SK-N-SH (cell line): ENCODE data around the gene NAT9. TPM values are rescaled to one million over a fixed set of nuclear protein-coding genes. Genes with fewer than 3 reads are reported as not detected.
A peak's percentile ranks its signal among the peaks of the same experiment; 100 is the strongest.

Source experiments
- CTCF ChIA-PET: fragments of 300-600, 350-600 bp; formaldehyde crosslinking; extraction: SDS; loops from one replicate; lab custom pipeline; 2021; lab: Yijun Ruan, JAX
- POLR2A ChIA-PET: fragments of 350-600 bp; sonication (Branson Sonifier 250); formaldehyde crosslinking; extraction: SDS; loops from one replicate; lab custom pipeline; 2020; ENCODE audit warnings: antibody characterized with exemption, inconsistent platforms; lab: Yijun Ruan, JAX
- DNase-seq: peaks from one replicate; pipeline ENCODE4 v3.0.0; 2012
- H2AFZ ChIP-seq: fragments of 200-600 bp; sonication (generic); 2 replicates; pipeline ENCODE4 v1.8.1; 2016; ENCODE audit warnings: antibody characterized with exemption, mild to moderate bottlenecking, low read depth
- H3F3A ChIP-seq: fragments of 200-600 bp; sonication (generic); replicated peaks from 2 replicates; pipeline ENCODE3; 2016; ENCODE audit warnings: antibody characterized with exemption, mild to moderate bottlenecking; ENCODE audit not compliant: insufficient read depth
- H3K27ac ChIP-seq, 2 experiments: fragments of 200-500 bp in 1 of 2; fragments of 200-600 bp in 1 of 2; sonication (Bioruptor generic) in 1 of 2; sonication (generic), shearing (Covaris generic) in 1 of 2; 2 replicates each; pipeline versions ENCODE4 v1.5.1 to v1.6.1; 2014 to 2016; ENCODE audit warnings: low read depth in 2 of 2, inconsistent platforms in 1 of 2, low read length in 1 of 2, mild to moderate bottlenecking in 1 of 2, mixed read lengths in 1 of 2
- H3K27me3 ChIP-seq: fragments of 200-600 bp; sonication (generic), shearing (Covaris generic); 2 replicates; pipeline ENCODE4 v1.6.1; 2016; ENCODE audit warnings: mixed run types; ENCODE audit not compliant: insufficient read depth
- H3K36me3 ChIP-seq, 2 experiments: fragments of 200-500 bp in 1 of 2; fragments of 200-600 bp in 1 of 2; sonication (Bioruptor generic) in 1 of 2; sonication (generic) in 1 of 2; replicated peaks in 1 of 2; 2 replicates each; pipeline versions ENCODE3 to v1.5.1; 2014 to 2016; ENCODE audit warnings: low read length in 1 of 2, mild to moderate bottlenecking in 1 of 2; ENCODE audit not compliant: insufficient read depth in 2 of 2, control insufficient read depth in 1 of 2
- H3K4me1 ChIP-seq, 2 experiments: fragments of 200-500 bp in 1 of 2; fragments of 200-600 bp in 1 of 2; sonication (Bioruptor generic) in 1 of 2; sonication (generic), shearing (Covaris generic) in 1 of 2; 2 replicates each; pipeline versions ENCODE4 v1.5.1 to v1.6.1; 2014 to 2016; ENCODE audit warnings: low read depth in 1 of 2, low read length in 1 of 2, mixed run types in 1 of 2; ENCODE audit not compliant: insufficient read depth in 2 of 2, control insufficient read depth in 1 of 2
- H3K4me2 ChIP-seq: fragments of 200-600 bp; sonication (generic), shearing (Covaris generic); 2 replicates; pipeline ENCODE4 v1.6.1; 2017; ENCODE audit warnings: mixed run types
- H3K4me3 ChIP-seq, 2 experiments: fragments of 200-500 bp in 1 of 2; fragments of 200-600 bp in 1 of 2; sonication (Bioruptor generic) in 1 of 2; sonication (generic), shearing (Covaris generic) in 1 of 2; 2 replicates each; pipeline versions ENCODE4 v1.5.1 to v1.8.1; 2014 to 2016; ENCODE audit warnings: low read depth in 2 of 2, inconsistent platforms in 1 of 2, low read length in 1 of 2, mild to moderate bottlenecking in 1 of 2, mixed read lengths in 1 of 2, moderate library complexity in 1 of 2
- H3K79me2 ChIP-seq: fragments of 200-600 bp; sonication (generic); 2 replicates; pipeline ENCODE4 v1.8.1; 2017; ENCODE audit warnings: mild to moderate bottlenecking; ENCODE audit not compliant: insufficient read depth
- H3K9ac ChIP-seq: fragments of 200-600 bp; sonication (generic); 2 replicates; pipeline ENCODE4 v1.6.1; 2017; ENCODE audit warnings: mixed run types
- H3K9me2 ChIP-seq: fragments of 200-600 bp; sonication (generic); 2 replicates; pipeline ENCODE4 v1.6.1; 2017; ENCODE audit warnings: mixed run types
- H3K9me3 ChIP-seq: fragments of 200-600 bp; sonication (generic); 2 replicates; pipeline ENCODE4 v1.6.1; 2017; ENCODE audit warnings: mixed run types, mild to moderate bottlenecking, moderate library complexity
- H4K20me1 ChIP-seq: fragments of 200-600 bp; sonication (generic); 2 replicates; pipeline ENCODE4 v1.6.1; 2017; ENCODE audit warnings: mild to moderate bottlenecking, mixed run types; ENCODE audit not compliant: insufficient read depth
- CHD2 ChIP-seq: fragments of 150-350 bp; IDR thresholded peaks from 2 replicates; pipeline ENCODE4 v1.6.1; 2018; ENCODE audit warnings: low read length; ENCODE audit not compliant: partially characterized antibody
- ELF1 ChIP-seq: IDR thresholded peaks from 2 replicates; pipeline ENCODE4 v1.4.0; 2012
- EZH2phosphoT487 ChIP-seq: fragments of 200-600 bp; sonication (generic); IDR thresholded peaks from 2 replicates; pipeline ENCODE4 v1.6.1; 2017; ENCODE audit warnings: low read depth, mixed run types, mild to moderate bottlenecking, antibody characterized with exemption, moderate library complexity, borderline replicate concordance
- FOSL2 ChIP-seq: IDR thresholded peaks from 2 replicates; pipeline ENCODE4 v1.4.0; 2012; ENCODE audit warnings: low read depth, mild to moderate bottlenecking, moderate library complexity, borderline replicate concordance
- FOXJ3 ChIP-seq: sonication (generic); formaldehyde crosslinking; IDR thresholded peaks from 2 replicates; pipeline ENCODE4 v1.5.1; 2020; ENCODE audit warnings: mild to moderate bottlenecking, missing genetic modification reagents
- FOXM1 ChIP-seq: IDR thresholded peaks from 2 replicates; pipeline ENCODE4 v1.4.0; 2012; ENCODE audit warnings: low read depth, mild to moderate bottlenecking
- GABPA ChIP-seq: IDR thresholded peaks from 2 replicates; pipeline ENCODE4 v1.4.0; 2012; ENCODE audit warnings: low read depth, mild to moderate bottlenecking
- GATA2 ChIP-seq: sonication (generic); formaldehyde crosslinking; IDR thresholded peaks from 2 replicates; pipeline ENCODE4 v1.5.0; 2020; ENCODE audit warnings: mild to moderate bottlenecking, missing genetic modification reagents
- IRF3 ChIP-seq: fragments of 150-350 bp; IDR thresholded peaks from 2 replicates; pipeline ENCODE4 v1.6.1; 2016; ENCODE audit warnings: mild to moderate bottlenecking, low read depth, low read length
- MAX ChIP-seq: IDR thresholded peaks from 2 replicates; pipeline ENCODE4 v1.4.0; 2012; ENCODE audit warnings: low read depth
- RCOR1 ChIP-seq: fragments of 150-350 bp; IDR thresholded peaks from 2 replicates; pipeline ENCODE4 v1.6.1; 2017; ENCODE audit warnings: antibody characterized with exemption, low read length
- RFX5 ChIP-seq: IDR thresholded peaks from 2 replicates; pipeline ENCODE4 v1.6.1; 2012; ENCODE audit warnings: mild to moderate bottlenecking, improper control_type of control experiment, low read length
- RXRA ChIP-seq: IDR thresholded peaks from 2 replicates; pipeline ENCODE4 v1.4.0; 2012; ENCODE audit warnings: low read depth, mild to moderate bottlenecking, borderline replicate concordance
- SIN3A ChIP-seq: IDR thresholded peaks from 2 replicates; pipeline ENCODE4 v1.6.1; 2012; ENCODE audit warnings: low read depth, mild to moderate bottlenecking, low read length, moderate library complexity, borderline replicate concordance
- SMC3 ChIP-seq: IDR thresholded peaks from 2 replicates; pipeline ENCODE4 v1.6.1; 2012; ENCODE audit warnings: low read depth, low read length, improper control_type of control experiment
- TEAD4 ChIP-seq: IDR thresholded peaks from 2 replicates; pipeline ENCODE4 v1.4.0; 2012; ENCODE audit warnings: mild to moderate bottlenecking, borderline replicate concordance; ENCODE audit not compliant: insufficient read depth
- WGBS: methylation state at CpG from one replicate; pipeline ENCODE4 v1.1.6; 2017; ENCODE audit warnings: low lambda C conversion rate; 5-methylcytosine and 5-hydroxymethylcytosine counted together
- polyA plus RNA-seq, 3 experiments: library from polyadenylated mRNA; depleted of rRNA; stranded (reverse); fragments of >200 nt; gene quantifications; 2 replicates each; pipeline ENCODE4 v1.2.3, GENCODE V29; 2012
- TF ChIP-seq, protein P1 (sequence below): IDR thresholded peaks from 2 replicates; pipeline ENCODE4 v1.4.0; 2012; ENCODE audit warnings: low read depth, borderline replicate concordance
- TF ChIP-seq, protein P2 (sequence below): IDR thresholded peaks from 2 replicates; pipeline ENCODE4 v1.4.0; 2012; ENCODE audit warnings: low read depth, borderline replicate concordance

The NAT9 gene
- polyA plus RNA-seq, 1 of the 3 experiments (the other 2 are of a cell fraction): 117 TPM

DNA sequence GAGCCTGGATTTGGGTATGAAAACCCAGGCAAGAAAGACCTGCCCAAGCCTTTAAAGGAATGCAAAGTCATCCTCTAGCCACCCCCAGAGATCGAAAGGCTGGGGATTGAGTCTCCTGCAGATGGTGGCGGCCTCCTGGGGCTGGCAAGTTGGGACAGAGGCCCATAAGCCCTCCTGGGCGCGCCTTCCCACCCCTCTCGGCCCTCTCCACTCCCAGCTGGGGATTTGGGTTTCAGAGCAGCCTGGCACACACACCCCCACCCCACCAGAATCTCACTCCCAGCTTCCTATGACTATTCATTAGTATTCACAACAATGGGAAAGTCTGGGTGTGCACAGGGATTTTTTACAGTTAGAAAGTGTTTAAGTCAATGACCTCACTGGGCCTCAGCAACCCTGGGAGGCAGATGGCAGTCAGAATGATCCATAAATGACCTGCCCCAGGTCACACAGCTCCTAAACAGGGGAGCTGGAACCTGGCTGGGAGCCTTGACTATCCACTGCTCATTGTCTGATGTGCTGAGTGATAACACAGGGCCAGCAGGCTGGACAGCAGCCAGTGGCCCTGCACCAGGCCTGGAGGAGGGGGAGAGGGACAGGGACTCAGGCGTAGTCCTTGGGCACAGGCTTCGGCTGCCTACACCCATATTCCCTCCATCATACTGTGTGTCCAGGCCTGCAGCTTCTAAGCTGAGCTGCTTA, 15.6 kb downstream of the NAT9 start (continued):
- 0 out of 2 replicates have a peak, but pooled peaks have one; percentile 13 for TF ChIP-seq IRF3
- TF ChIP-seq, protein P1, sequence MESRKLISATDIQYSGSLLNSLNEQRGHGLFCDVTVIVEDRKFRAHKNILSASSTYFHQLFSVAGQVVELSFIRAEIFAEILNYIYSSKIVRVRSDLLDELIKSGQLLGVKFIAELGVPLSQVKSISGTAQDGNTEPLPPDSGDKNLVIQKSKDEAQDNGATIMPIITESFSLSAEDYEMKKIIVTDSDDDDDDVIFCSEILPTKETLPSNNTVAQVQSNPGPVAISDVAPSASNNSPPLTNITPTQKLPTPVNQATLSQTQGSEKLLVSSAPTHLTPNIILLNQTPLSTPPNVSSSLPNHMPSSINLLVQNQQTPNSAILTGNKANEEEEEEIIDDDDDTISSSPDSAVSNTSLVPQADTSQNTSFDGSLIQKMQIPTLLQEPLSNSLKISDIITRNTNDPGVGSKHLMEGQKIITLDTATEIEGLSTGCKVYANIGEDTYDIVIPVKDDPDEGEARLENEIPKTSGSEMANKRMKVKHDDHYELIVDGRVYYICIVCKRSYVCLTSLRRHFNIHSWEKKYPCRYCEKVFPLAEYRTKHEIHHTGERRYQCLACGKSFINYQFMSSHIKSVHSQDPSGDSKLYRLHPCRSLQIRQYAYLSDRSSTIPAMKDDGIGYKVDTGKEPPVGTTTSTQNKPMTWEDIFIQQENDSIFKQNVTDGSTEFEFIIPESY: no peak
- TF ChIP-seq GATA2 (CRISPR knock-in tag): peak; percentile 100
- TF ChIP-seq FOSL2: no peak
- TF ChIP-seq FOXJ3 (CRISPR knock-in tag): peak; percentile 81
- TF ChIP-seq, protein P2, sequence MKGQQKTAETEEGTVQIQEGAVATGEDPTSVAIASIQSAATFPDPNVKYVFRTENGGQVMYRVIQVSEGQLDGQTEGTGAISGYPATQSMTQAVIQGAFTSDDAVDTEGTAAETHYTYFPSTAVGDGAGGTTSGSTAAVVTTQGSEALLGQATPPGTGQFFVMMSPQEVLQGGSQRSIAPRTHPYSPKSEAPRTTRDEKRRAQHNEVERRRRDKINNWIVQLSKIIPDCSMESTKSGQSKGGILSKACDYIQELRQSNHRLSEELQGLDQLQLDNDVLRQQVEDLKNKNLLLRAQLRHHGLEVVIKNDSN: no peak

- WGBS: 98% methylated on average over 10 of the region's 10 CpGs
Measured at GRCh38 chr17:74759941-74760340, 16.2 kb downstream of the NAT9 start.

More at GRCh38 chr17:74759941-74760340, 16.2 kb downstream of the NAT9 start:
- H3K4me1 ChIP-seq: peaks cover 45 to 68% of the 10 kb centered on the region in 2 experiments; a peak in 3 of 4 replicates
- H3K9me2 ChIP-seq: no peaks in the 10 kb centered on the region
- H3K79me2 ChIP-seq: peaks cover 14% of the 10 kb centered on the region; the same call in 1 of the 2 replicates
- no peaks in the 10 kb centered on the region for H3K36me3 ChIP-seq
- H3K27me3 ChIP-seq: no peaks in the 10 kb centered on the region
- peaks cover 4% of the 10 kb centered on the region for H3F3A ChIP-seq
- no peaks in the 10 kb centered on the region for H3K9me3 ChIP-seq
- H3K4me3 ChIP-seq: no peak overlapping the region
- DNase-seq: peak; percentile 56
- no peaks in the 10 kb centered on the region for H4K20me1 ChIP-seq
- peak overlapping the region; percentile 52 for H3K4me2 ChIP-seq
- H2AFZ ChIP-seq: no peak overlapping the region
- no peak for TF ChIP-seq TEAD4
- no peak for TF ChIP-seq EZH2phosphoT487
- no peak for TF ChIP-seq FOXM1
- no peak for TF ChIP-seq ELF1
- no peak for TF ChIP-seq SIN3A
- no peak for TF ChIP-seq MAX
- TF ChIP-seq SMC3: no peak
- TF ChIP-seq RXRA: no peak
- no peak for TF ChIP-seq GABPA
- no peak for TF ChIP-seq CHD2
- TF ChIP-seq RCOR1: no peak
- no peak for TF ChIP-seq RFX5
- TF ChIP-seq, protein P1: no peak
- no peak overlapping the region for H3K9ac ChIP-seq
- ChIA-PET POLR2A (interaction anchor here (0.5 to 2.9 kb wide), 5 partner anchors 10 to 16 kb away, joined by 3 to 19 read pairs (median 9); partner anchors contain the start of gene NAT9), CTCF (interaction anchor here (0.7 to 48.0 kb wide), 9 partner anchors 5 to 194 kb away, joined by 3 to 1361 read pairs (median 10); partner anchors contain the start of genes FDXR, GRIN2C, NAT9 and NHERF1)
- H3K27ac ChIP-seq: peak overlapping the region; percentile 25 to 94; a peak in 3 of 4 replicates
